ENCODE measurements around the gene SRRM4.

- TF ChIP-seq CTCF (IDR thresholded peaks at IDR 0.05) (no peak), POLR2A (IDR thresholded peaks at IDR 0.05) (no peak)
Observed at GRCh38 chr12:119151445-119152026, 170.2 kb downstream of the SRRM4 start.
